Measurements from ENCODE around the gene RANBP1. TPM values are rescaled to one million over a fixed set of nuclear protein-coding genes. Genes with fewer than 3 reads are reported as not detected.

Gene RANBP1
- total RNA-seq, 4 donors from 2014 or later, result 79.4 to 147 (median 120) TPM

- no peak for ATAC-seq
- in situ Hi-C loops (cut with MboI; ENCODE audit: low sequenced_read_pairs in 4 of 4) (no loop called here), intact Hi-C loops (cut with DNase I; ENCODE audit: low total_unique reads) (no loop called here)
Observed at GRCh38 chr22:20101638-20102037, 14.3 kb upstream of the RANBP1 start.

GRCh38 chr22:20102203-20102780 is 13.6 kb upstream of the RANBP1 start:
- DNase-seq (no peak), ATAC-seq (no peak)
- H3K9me3 ChIP-seq, result no peaks in the 10 kb centered on the region
- no peaks in the 10 kb centered on the region for H3K27me3 ChIP-seq
- no peak overlapping the region for H3K4me3 ChIP-seq
- no peak overlapping the region for H3K27ac ChIP-seq
- no peak for TF ChIP-seq POLR2A (IDR thresholded peaks at IDR 0.05)
- no peak for TF ChIP-seq CTCF (IDR thresholded peaks at IDR 0.05 in 4 of 5, conservative IDR thresholded peaks at IDR 0.05 in 1 of 5)
- in situ Hi-C loops (cut with MboI; ENCODE audit: low sequenced_read_pairs in 4 of 4) (no loop called here), intact Hi-C loops (cut with DNase I; ENCODE audit: low total_unique reads) (no loop called here)
- peaks cover 0 to 60% of the 10 kb centered on the region in 2 donors for H3K36me3 ChIP-seq
- H3K4me1 ChIP-seq, result peaks cover 22 to 32% of the 10 kb centered on the region in 2 donors

More at GRCh38 chr22:20101638-20102037, 14.3 kb upstream of the RANBP1 start:
- no peak for DNase-seq
- H3K36me3 ChIP-seq, result peaks cover 0 to 60% of the 10 kb centered on the region in 2 donors
- no peaks in the 10 kb centered on the region for H3K9me3 ChIP-seq
- H3K4me1 ChIP-seq, result peaks cover 16 to 25% of the 10 kb centered on the region in 2 donors
- H3K4me3 ChIP-seq, result no peak overlapping the region
- TF ChIP-seq POLR2A (IDR thresholded peaks at IDR 0.05) (no peak), CTCF (IDR thresholded peaks at IDR 0.05 in 4 of 5, conservative IDR thresholded peaks at IDR 0.05 in 1 of 5) (no peak)
- no peak overlapping the region for H3K27ac ChIP-seq
- H3K27me3 ChIP-seq, result no peaks in the 10 kb centered on the region

- Histone ChIP-seq H3K4me1 (peaks cover 22 to 35% of the 10 kb centered on the region in 2 donors), H3K9me3 (no peaks in the 10 kb centered on the region), H3K27me3 (no peaks in the 10 kb centered on the region), H3K36me3 (peaks cover 0 to 66% of the 10 kb centered on the region in 2 donors), H3K27ac (peak overlapping the region in 3 of 4 donors; percentile 73 to 84 (median 79)), H3K4me3 (no peak overlapping the region)
- TF ChIP-seq CTCF (IDR thresholded peaks at IDR 0.05 in 4 of 5, conservative IDR thresholded peaks at IDR 0.05 in 1 of 5) (no peak), POLR2A (IDR thresholded peaks at IDR 0.05) (no peak)
- ATAC-seq (no peak), DNase-seq (no peak)
- in situ Hi-C loops (cut with MboI; ENCODE audit: low sequenced_read_pairs in 4 of 4), result no loop called here
- intact Hi-C loops (cut with DNase I; ENCODE audit: low total_unique reads), result no loop called here
Observed at GRCh38 chr22:20105456-20106204, 10.3 kb upstream of the RANBP1 start.

- Histone ChIP-seq H3K27me3 (no peaks in the 10 kb centered on the region), H3K4me3 (no peak overlapping the region), H3K4me1 (peaks cover 22 to 36% of the 10 kb centered on the region in 2 donors), H3K27ac (peak overlapping the region in 3 of 4 donors; percentile 73 to 84 (median 79)), H3K36me3 (peaks cover 0 to 63% of the 10 kb centered on the region in 2 donors), H3K9me3 (no peaks in the 10 kb centered on the region)
- TF ChIP-seq CTCF (IDR thresholded peaks at IDR 0.05 in 4 of 5, conservative IDR thresholded peaks at IDR 0.05 in 1 of 5), result no peak
- no peak for TF ChIP-seq POLR2A (IDR thresholded peaks at IDR 0.05)
- in situ Hi-C loops (cut with MboI; ENCODE audit: low sequenced_read_pairs in 4 of 4), result no loop called here
- peak; percentile 51 to 64 for ATAC-seq
- intact Hi-C loops (cut with DNase I; ENCODE audit: low total_unique reads), result no loop called here
- DNase-seq, result peak in 1 of 2 donors; percentile 70
Observed at GRCh38 chr22:20106205-20106848, 9.6 kb upstream of the RANBP1 start.

Data from gastrocnemius medialis (tissue), 4 donors.